ENCODE measurements around the gene SLC35F3. TPM values are rescaled to one million over a fixed set of nuclear protein-coding genes. Genes with fewer than 3 reads are reported as not detected.
"Not testable (repeated sequence)": the region's sequence is repeated elsewhere in the genome, so short reads cannot be mapped to it uniquely, and the experiment has no call there.

The SLC35F3 gene
- total RNA-seq = 2.4 TPM

DNA sequence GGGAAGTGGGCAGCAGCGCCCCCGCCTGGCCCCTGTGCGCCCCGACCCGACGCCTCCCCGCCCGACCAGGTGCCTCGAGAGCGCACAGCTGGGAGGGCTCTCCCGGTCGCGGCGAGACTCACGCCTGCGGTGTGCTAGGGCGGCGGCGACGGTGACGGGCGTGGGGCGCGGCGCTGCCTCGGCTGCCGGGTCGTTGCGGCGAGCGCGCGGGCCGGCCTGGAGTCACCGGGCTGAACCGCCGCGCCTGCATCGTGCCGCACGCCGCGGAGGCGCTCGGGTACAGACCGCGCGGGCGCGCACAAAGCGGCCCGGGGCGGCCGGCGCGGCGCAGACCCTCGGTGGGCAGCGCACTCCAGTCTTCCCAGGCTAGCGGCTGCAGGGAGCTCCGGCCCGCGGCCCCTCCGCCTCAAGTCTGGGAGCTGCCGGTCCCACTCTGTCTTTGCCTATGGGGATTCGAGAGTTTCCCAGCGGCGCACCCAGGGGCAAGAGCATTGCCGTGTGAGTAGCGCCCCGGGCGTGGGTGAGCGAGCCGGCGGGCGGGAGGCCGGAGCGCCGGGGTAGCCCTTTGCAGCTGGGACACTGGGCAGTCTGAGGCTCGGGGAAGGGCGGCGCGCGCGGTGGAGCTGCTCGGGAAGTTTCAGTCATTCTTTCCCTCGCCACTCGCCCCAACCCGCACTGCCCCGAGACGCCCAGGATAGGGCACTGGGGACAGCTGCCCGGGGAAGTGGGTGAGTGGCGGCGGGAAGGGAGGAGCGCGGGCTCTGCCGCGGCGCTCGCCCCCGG, at the start of gene SLC35F3:
SLC35F3 (plus strand) TSS at position 44 of the 783 bp plus-strand sequence.
- no peak for FAIRE-seq
- DNase-seq (ENCODE audit: low spot score in 2 of 2) = peak; percentile 43 to 48

DNA sequence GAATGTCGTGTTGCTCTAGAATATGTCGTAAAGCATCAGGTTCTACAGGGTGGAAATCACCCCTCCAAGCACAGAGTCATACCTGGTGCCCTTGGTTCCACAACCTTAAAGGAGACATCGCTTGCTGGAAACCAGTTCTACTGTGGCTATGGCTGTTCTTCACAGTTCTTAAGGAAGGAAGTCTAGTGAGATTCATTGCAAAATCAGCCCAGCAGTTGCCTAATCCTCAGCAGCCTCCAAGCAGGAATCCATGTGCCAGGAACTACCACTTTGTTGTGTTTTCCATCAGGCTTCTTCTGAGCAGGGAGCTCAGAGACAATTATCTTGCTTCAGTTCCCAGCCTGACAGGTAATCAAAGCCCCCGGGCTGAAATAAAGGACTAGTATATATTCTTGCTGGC, 45.0 kb upstream of the SLC35F3 start:
- DNase-seq (ENCODE audit: low spot score in 2 of 2) (no peak), FAIRE-seq (no peak)

DNA sequence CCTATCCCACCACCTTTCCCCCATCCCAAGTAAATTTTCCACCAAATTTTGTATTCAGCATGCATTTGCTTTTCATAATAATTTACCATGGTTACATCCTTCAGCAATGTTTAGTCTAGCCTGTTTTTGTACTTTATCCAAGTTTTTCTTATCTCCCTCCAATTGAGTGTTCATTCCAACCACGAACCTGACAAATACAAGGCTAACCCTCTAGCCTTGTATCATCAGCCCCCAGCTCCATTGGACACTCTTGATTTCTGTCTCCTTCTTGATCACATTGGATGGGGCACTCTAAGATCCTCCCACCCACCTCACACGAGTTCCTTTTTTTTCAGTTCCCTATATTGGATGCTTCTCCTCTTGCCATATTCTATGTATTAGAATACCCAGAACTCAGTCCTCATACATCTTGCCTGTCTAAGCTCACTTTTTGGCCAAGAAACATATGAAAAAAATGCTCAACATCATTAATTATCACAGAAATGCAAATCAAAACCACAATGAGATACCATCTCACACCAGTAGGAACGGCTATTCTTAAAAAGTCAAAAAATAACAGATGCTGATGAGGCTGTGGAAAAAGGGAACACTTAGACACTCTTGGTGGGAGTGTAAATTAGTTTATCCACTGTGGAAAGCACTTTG, 40.5 kb upstream of the SLC35F3 start:
- DNase-seq (ENCODE audit: low spot score in 2 of 2) = no peak
- no peak for FAIRE-seq

DNA sequence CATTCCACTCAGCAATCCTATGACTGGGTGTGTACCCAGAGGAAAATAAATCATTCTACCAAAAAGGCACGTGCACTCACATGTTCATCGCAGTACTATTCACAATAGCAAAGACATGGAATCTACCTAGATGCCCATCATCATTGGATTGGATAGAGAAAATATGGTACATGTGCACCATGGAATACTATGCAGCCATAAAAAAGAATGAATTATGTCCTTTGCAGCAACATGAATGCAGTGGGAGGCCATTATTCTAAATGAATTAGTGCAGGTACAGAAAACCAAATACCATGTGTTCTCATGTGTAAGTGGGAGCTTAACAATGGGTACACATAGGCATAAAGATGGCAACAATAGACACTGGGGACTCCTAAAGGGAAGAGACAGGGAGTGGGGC, 39.9 kb upstream of the SLC35F3 start:
- DNase-seq (ENCODE audit: low spot score in 2 of 2) = no peak
- no peak for FAIRE-seq

DNA sequence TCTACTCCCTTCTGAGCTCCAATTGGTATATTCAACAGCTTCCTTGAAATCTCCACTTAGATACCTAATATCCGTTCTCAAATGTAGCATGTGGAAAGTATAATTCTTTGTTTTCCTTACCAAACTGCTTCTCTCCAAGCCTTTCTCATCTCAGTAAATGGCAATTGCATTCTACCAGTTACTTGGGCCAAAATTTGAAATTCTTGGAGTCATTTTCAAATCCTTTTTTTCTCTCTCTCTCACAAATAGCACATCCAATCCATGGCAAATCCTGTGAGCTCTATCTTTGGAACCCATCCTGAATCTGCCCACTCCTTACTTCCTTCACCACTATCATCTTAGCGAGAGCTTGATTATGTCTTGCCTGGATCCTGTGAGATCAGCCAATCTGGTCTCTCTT, 39.3 kb upstream of the SLC35F3 start:
- no peak for FAIRE-seq

DNA sequence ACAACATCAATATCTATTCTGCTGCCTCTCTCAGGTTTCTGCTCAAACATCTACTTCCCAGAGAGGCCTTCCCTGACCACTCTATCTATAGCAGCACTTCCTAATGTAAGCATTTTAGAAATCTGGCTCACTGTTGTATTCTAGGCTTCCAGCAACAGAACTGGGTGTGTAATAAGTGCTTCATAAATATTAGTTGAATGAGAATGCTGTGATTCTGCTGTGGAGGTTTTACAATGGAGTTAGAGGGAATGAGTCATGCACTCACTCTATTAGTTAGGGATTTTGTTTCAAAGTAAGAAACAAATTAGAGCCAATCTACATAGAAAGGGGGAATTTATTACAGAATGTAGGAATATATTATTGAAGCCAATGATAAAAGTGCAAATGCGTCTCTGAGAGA, 38.6 kb upstream of the SLC35F3 start:
- DNase-seq (ENCODE audit: low spot score in 2 of 2) (no peak), FAIRE-seq (no peak)

More for the DNA sequence above, 39.3 kb upstream of the SLC35F3 start:
- no peak for DNase-seq (ENCODE audit: low spot score in 2 of 2)

DNA sequence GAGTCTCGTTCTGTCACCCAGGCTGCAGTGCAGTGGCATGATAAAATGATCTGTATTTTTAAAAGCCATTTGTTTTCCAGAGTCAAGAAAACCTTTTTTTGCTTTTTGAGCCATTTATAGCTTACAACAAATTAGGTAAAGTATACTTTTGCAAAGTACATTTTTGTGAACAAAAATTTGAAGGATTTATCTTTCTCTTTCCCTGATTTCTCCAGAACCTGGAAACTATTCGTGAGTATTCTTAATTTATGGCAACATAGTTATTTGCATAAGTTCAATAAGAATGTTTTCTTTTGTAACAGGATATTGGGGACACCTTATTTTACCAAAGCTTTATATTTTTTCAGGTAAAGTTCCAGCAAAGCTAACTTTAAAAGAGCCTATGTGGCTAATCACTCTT, 37.4 kb upstream of the SLC35F3 start:
- no peak for FAIRE-seq

DNA sequence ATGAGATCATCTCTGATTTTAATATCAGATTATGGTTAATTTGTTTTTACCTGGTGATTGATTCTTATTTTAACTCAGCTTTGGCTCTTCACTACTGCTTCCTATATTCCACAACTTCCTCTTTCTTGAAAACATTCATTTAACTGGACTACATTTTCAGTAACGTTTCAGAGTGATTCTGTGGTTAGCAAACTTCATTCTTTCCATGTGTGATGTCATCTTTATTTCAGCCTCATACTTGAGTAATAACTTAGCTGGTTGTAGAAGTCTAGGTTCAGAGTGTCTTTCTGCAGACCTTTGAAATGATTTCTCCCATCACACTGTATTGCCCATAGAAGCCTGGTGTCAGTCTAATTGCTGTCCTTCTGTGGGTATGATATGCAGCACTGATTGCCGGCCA, 36.0 kb upstream of the SLC35F3 start:
- FAIRE-seq (no peak), DNase-seq (ENCODE audit: low spot score in 2 of 2) (no peak)

More for the DNA sequence above, 37.4 kb upstream of the SLC35F3 start:
- DNase-seq (ENCODE audit: low spot score in 2 of 2) = no peak

DNA sequence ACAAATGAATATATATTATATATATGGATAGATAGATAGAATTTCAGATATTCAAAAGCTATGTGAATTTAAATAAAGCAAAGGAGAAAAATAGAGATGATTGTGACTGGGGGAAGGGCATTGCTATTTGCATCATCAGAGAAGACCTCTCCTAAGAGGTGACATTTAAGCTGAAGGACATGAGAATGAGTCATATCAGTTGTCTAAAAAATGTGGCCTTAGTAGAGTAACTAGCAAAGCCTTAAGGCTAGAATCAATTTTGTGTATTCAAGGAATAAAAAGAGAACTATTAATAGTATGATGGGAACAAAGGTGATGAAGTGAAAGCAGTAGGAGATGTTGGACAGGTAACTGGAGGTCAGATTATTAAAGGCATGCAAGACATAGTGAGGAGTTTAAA, 34.8 kb upstream of the SLC35F3 start:
- no peak for DNase-seq (ENCODE audit: low spot score in 2 of 2)
- FAIRE-seq = no peak

DNA sequence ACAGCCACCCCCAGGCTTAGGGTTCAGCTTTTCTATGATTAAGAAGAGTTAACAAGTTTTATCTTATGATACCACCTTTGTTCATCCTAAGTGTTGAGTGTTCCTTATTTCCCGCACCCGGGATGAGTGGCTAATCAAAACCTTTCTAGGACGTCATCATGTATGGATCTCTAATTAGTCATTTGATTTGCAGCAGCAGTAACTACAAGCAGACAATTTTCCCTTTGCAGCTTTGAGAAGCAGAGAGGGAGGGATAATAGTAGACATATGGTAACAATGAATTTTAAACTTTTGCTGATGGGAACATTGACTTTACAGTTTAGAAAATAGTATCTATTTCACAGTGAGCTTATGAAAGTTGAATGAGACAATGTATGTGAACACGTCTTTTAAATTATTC, 30.8 kb upstream of the SLC35F3 start:
- DNase-seq (ENCODE audit: low spot score in 2 of 2) (no peak), FAIRE-seq (no peak)

DNA sequence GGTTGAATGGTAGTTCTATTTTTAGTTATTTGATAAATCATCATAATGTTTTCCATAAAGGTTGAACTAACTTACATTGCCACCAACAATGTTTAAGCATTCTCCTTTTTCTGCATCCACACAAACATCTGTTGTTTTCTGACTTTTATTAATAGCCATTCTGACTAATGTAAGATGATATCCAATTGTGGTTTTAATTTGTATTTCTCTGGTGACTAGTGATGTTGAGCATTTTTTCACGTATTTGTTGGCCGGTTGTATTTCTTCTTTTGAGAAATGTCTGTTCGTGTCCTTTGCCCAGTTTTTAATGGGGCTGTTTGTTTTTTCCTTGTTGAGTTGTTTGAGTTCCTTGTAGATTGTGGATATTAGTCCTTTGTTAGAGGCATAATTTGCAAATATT, 24.6 kb upstream of the SLC35F3 start:
- no peak for FAIRE-seq
- DNase-seq (ENCODE audit: low spot score in 2 of 2) = no peak

DNA sequence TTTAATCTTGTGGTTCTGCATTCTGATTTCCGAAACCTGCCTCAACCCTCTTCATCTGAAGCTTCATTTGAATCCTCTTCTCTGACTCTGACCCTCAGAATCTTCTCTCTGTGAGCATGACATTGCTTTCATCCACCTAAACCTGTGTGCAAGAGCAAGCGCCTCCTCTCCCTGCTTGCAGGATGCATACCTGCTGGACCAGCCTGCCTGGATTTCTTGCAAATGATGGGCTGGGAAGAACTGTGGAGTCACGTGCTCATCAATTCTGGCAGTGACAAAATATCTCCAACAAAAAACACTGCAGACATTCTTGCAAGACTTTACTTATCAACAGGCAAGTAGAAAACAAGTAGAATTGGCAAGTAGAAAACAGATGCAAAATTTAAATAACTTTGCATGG, 20.8 kb upstream of the SLC35F3 start:
- no peak for FAIRE-seq
- no peak for DNase-seq (ENCODE audit: low spot score in 2 of 2)

DNA sequence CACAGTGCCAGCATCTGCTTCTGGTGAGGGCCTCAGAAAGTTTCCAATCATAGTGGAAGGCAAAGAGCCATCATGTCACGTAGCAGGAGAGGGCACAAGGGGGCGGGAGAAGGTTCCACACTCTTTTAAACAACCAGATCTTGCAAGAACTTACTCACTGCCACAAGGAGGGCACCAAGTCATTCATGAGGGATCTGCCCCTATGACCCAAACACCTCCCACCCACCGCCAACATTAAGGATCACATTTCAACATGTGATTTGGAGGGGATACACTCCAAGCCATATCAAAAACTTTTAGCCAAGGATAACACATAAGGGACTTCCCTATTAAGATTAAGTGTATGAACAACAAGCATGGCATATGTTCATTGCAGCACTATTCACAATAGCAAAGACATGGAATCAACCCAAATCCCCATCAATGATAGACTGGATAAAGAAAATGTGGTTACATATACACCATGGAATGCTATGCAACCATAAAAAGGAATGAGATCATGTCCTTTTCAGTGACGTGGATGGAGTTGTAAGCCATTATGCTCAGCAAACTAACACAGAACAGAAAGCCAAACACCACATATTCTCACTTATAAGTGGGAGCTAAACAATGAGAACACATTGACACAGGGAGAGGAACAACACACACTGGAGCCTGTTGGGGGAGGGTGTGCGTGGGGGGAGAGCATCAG, 19.9 kb upstream of the SLC35F3 start:
- no peak for FAIRE-seq
- DNase-seq (ENCODE audit: low spot score in 2 of 2) = no peak

DNA sequence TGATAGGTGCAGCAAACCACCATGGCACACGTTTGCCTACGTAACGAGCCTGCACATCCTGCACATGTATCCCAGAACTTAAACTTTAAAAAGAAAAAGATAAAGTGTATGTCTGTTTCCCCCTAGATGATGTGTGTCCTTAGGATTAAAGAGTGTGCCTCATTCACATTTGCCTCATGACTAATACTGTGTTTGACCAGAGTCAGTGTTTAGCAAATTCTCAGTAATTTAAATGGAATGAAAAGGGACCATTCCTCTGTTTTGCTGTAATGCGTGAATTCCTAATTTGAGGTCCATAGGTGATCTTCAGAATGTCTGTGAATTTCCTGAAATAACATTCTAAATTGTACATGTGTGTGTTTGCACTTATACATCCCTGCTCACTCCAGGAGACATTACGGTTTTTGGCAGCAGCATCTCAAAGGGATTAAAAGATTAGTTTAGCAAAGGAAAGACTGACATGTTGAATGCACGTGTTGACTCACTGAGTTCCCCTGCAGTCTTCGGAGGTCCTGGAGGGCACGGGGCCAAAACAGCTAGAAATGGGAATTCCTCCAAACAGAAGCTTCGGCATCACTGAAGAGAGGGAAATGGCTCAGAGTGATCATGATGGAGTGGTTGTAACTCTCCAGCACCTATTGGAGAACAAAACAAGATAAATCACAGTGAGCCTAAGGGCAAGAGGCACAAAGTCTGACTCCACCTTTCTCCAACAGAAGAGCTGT, 19.1 kb upstream of the SLC35F3 start:
- no peak for DNase-seq (ENCODE audit: low spot score in 2 of 2)
- no peak for FAIRE-seq

DNA sequence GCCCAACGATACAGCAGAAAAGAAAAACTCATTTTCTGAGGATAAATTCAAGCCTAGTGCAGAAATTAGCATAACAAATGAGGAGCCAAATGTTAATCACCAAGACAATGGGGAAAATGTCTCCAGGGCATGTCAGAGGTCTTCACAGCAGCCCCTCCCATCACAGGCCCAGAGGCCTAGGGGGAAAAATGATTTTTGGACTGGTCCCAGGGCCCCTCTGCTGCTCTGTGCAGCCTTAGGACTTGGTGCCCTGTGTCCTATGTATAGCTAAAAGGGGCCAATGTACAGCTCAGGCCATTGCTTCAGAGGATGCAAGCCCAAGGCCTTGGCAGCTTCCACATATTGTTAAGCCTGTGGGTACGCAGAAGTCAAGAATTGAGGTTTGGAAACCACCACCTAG, 13.3 kb upstream of the SLC35F3 start:
- DNase-seq (ENCODE audit: low spot score in 2 of 2); FAIRE-seq: not testable (repeated sequence)

DNA sequence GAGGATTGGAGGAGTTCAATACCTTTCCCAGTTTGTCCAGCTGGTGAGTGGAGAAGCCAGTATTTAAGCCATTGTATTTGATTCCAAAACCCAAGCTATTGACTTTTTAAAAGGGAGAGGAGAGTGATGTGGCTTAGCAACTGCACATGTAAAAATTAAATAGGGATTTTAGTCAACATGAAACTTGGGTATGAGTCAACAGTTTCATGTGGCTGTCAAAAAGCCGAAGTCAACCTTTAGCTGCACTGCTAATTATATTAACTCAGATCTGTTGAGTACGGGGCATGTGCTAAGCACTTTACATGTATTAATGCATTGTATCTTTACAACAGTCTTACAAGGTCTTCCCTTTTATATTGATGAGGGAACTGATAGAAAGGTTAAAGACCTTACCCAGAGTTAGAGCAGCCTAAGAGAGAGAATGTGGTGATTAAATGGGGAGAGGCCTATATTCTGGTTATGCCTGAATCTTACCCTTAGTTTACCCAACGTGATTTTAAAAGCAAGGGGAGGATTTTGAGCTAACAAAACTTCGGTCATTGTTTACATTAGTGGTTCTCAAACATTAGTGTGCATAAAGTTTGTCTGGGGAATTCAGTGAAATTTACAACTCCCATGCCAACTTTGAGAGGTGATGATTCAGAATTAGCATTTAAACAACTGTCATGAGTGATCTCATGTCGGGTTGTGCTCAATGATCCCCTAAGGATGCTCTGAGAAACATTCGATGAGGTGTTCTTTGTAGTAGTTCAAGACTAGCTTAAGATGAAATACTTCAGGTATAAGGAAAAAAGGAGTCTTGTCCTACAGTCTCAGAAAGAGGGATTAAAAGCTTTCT, 6.9 kb upstream of the SLC35F3 start:
- DNase-seq (ENCODE audit: low spot score in 2 of 2) (no peak), FAIRE-seq (no peak)

DNA sequence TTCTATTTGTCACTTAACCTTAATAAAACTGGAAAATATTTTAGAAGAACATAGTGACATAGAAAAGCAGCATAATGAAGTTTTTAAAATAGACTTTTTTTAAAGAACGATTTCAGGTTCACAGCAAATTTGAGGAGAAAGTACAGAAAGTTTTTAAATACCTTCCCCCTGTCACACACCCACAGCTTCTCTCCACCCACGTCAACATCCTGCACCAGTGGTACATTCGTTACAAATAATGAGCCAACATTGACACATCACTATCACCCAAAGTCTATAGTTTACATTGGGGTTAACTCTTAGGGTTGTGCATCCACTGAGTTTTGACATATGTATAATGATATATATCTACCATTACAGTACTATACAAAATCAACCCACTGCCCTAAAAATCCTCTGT, 3.0 kb upstream of the SLC35F3 start:
- no peak for FAIRE-seq
- DNase-seq (ENCODE audit: low spot score in 2 of 2) = no peak

DNA sequence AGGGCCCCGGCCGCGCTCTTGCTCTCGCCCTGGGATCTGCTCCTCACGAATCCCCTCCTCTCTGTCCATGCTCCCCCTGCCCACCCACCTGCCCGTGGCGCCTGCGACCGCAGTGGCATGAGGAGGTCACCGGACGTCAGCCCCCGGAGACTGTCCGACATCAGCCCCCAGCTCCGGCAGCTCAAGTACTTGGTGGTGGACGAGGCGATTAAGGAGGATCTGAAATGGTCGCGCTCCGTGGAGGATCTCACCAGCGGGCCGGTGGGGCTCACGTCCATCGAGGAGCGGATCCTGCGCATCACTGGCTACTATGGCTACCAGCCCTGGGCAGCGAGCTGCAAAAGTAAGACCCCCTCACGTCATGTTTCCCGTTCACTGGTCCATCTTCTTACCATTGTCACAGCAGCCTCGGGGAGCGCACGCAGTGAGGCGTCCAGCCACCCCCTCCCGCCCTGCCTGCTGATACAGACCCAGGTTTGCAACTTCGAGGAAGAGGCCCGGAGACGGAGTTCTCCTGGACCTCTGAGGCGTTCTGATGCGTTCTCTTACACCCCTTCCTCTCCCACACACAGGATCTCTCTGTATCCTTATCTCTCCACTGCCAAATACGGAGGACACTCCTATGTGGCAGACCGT, 1.1 kb downstream of the SLC35F3 start:
- FAIRE-seq (no peak), DNase-seq (ENCODE audit: low spot score in 2 of 2) (no peak)

DNA sequence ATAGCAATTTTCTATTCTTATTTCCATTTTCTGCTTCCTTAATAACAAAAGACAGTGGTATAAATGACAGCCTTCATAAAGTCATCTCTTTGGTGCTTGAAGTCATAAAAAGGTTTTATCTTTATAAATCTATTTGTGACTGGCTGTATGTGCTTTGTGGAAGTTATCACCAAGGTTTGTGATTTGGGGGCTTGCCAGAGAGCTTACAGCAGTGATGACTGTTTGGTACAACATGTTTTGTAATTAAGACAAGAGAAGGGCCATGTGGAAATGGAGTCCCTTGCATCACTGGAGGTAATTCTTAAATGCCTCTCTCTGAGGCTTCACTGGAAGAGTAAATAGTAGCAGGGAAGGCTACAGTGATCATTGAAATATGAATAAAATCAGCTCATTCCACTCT, 2.7 kb downstream of the SLC35F3 start:
- FAIRE-seq (no peak), DNase-seq (ENCODE audit: low spot score in 2 of 2) (no peak)

DNA sequence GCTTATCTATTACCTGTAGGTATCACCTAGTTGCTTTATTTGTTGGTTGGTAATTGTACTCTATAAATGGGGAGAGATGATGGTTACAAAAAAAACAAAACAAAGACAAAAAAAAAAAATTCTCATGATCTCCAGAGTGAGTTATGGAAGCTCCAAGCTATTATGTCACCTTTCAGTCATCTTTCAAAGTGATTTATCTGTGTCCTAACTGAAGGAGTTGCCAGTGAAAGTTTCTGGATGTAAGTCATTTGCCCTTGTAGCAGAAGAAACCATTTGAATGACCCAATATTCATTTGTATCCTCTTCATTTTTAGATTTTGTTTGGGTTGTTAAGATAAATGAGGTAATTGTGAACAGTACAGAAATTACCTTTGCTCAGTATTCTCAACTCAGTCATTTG, 3.6 kb downstream of the SLC35F3 start:
- no peak for DNase-seq (ENCODE audit: low spot score in 2 of 2)
- FAIRE-seq = no peak

Data from frontal cortex (tissue), 4 donors.